Suprapubic skin (tissue), 4 donors: ENCODE data around the gene STX12. TPM values are rescaled to one million over a fixed set of nuclear protein-coding genes. Genes with fewer than 3 reads are reported as not detected.

Experiments used
- DNase-seq, 2 donors: peaks; one replicate each; pipeline ENCODE4 v3.0.0-alpha.2; 2019; ENCODE audit warnings: low spot score in 2 of 2
- H3K27ac ChIP-seq: fragments of 200-600 bp; sonication (generic); one replicate; pipeline ENCODE4 v1.5.1; 2019
- H3K27me3 ChIP-seq: fragments of 200-600 bp; sonication (generic); one replicate; pipeline ENCODE4 v1.5.1; 2019
- H3K36me3 ChIP-seq: fragments of 200-600 bp; sonication (generic); one replicate; pipeline ENCODE4 v1.5.1; 2019
- H3K4me1 ChIP-seq: fragments of 200-600 bp; sonication (generic); one replicate; pipeline ENCODE4 v1.5.1; 2019
- H3K4me3 ChIP-seq: fragments of 200-600 bp; sonication (generic); one replicate; pipeline ENCODE4 v1.5.1; 2019; ENCODE audit warnings: mild to moderate bottlenecking
- H3K9me3 ChIP-seq: fragments of 200-600 bp; sonication (generic); one replicate; pipeline ENCODE4 v1.5.1; 2019
- CTCF ChIP-seq, 2 donors: fragments of 200-600 bp in 1 of 2; fragments of 450-650 bp in 1 of 2; sonication (generic) in 1 of 2; IDR thresholded peaks; one replicate each; pipeline ENCODE4 v1.5.1; 2016 to 2019; ENCODE audit warnings: antibody characterized with exemption in 2 of 2, mild to moderate bottlenecking in 1 of 2, moderate library complexity in 1 of 2
- EP300 ChIP-seq: sonication (generic); formaldehyde crosslinking; IDR thresholded peaks from one replicate; pipeline ENCODE4 v1.6.1; 2017; ENCODE audit warnings: antibody characterized with exemption
- POLR2A ChIP-seq, 2 donors: fragments of 450-650 bp; IDR thresholded peaks; one replicate each; pipeline ENCODE4 v1.6.1; 2017; ENCODE audit warnings: antibody characterized with exemption in 2 of 2, mild to moderate bottlenecking in 2 of 2, moderate library complexity in 2 of 2
- POLR2AphosphoS5 ChIP-seq, 3 donors: sonication (generic); formaldehyde crosslinking; IDR thresholded peaks; one replicate each; pipeline ENCODE4 v1.6.1; 2017; ENCODE audit warnings: antibody characterized with exemption in 3 of 3
- WGBS: methylation state at CpG from one replicate; pipeline ENCODE4 v1.1.5; 2018; 5-methylcytosine and 5-hydroxymethylcytosine counted together
- total RNA-seq, 4 donors: library from RNA; depleted of rRNA; stranded (reverse); fragments of >200 nt; gene quantifications; one replicate each; pipeline ENCODE4 v1.1.0, GENCODE V29; 2016

Gene STX12
- total RNA-seq, 4 donors from 2014 or later = 54.8 to 81.5 (median 72.4) TPM

DNA sequence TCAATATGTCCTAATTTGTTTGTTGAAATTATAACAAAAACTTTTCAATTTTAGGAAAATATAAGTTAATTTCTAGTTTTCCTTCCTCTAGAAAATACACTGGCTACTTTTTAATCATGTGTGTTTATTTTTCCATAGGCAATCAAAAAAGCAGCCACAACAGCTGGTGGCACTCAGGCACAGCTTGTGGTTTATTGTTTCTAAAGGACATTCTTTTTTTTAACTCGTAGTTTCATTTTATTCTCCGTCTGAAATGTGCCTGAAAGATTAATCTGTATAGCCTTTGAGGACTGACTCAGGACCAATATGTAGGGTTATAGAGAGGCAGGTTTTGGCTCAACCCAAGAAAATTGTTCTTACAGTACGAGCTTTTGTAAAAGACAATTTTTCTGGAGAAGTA, 20.7 kb upstream of the STX12 start:
- no peak for DNase-seq
- H3K27me3 ChIP-seq = no peaks in the 10 kb centered on the region
- TF ChIP-seq EP300 (no peak), POLR2A (IDR thresholded peaks at IDR 0.05) (no peak), POLR2AphosphoS5 (IDR thresholded peaks at IDR 0.05) (no peak), CTCF (IDR thresholded peaks at IDR 0.05) (no peak)
- H3K27ac ChIP-seq = no peak overlapping the region
- no peak overlapping the region for H3K4me3 ChIP-seq
- WGBS = 81% methylated on average over 3 of the region's 3 CpGs
- H3K9me3 ChIP-seq = no peaks in the 10 kb centered on the region
- H3K36me3 ChIP-seq = peaks cover 68% of the 10 kb centered on the region
- no peaks in the 10 kb centered on the region for H3K4me1 ChIP-seq

DNA sequence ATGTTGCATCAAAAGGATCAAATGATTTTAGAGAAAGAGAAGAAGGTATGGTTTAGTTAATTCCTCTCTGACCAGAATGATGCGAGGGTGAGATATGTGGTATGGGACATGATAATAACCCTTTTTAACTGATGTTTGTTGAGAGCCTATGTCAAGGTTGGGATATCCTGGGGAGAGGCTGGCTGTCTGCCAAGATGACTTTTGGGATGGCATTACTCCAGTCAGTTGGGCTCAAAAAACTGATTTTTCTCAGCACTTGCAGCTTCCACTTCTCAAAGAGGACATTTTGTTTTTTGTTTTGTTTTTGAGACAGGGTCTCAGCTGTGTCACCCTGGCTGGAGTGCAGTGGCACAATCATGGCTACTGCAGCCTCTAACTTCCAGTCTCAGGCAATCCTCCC, 17.7 kb upstream of the STX12 start:
- no peak for TF ChIP-seq POLR2AphosphoS5 (IDR thresholded peaks at IDR 0.05)
- TF ChIP-seq EP300 = no peak
- no peak for TF ChIP-seq CTCF (IDR thresholded peaks at IDR 0.05)
- TF ChIP-seq POLR2A (IDR thresholded peaks at IDR 0.05) = no peak
- 96% methylated on average over 1 of the region's 1 CpG for WGBS
- DNase-seq = no peak
- Histone ChIP-seq H3K4me1 (no peaks in the 10 kb centered on the region), H3K36me3 (peaks cover 75% of the 10 kb centered on the region), H3K27ac (no peak overlapping the region), H3K9me3 (no peaks in the 10 kb centered on the region), H3K4me3 (no peak overlapping the region), H3K27me3 (no peaks in the 10 kb centered on the region)

GRCh38 chr1:27755865-27756264, 17.2 kb upstream of the STX12 start:
- Histone ChIP-seq H3K27me3 (no peaks in the 10 kb centered on the region), H3K4me1 (no peaks in the 10 kb centered on the region), H3K27ac (no peak overlapping the region), H3K9me3 (no peaks in the 10 kb centered on the region), H3K4me3 (no peak overlapping the region), H3K36me3 (peaks cover 74% of the 10 kb centered on the region)
- no peak for DNase-seq
- 75% methylated on average over 4 of the region's 4 CpGs for WGBS
- TF ChIP-seq EP300 = no peak
- no peak for TF ChIP-seq POLR2AphosphoS5 (IDR thresholded peaks at IDR 0.05)
- TF ChIP-seq CTCF (IDR thresholded peaks at IDR 0.05) = no peak
- TF ChIP-seq POLR2A (IDR thresholded peaks at IDR 0.05) = no peak

- no peak for DNase-seq
- Histone ChIP-seq H3K4me1 (no peaks in the 10 kb centered on the region), H3K4me3 (no peak overlapping the region), H3K27ac (no peak overlapping the region), H3K36me3 (peaks cover 81% of the 10 kb centered on the region), H3K9me3 (no peaks in the 10 kb centered on the region), H3K27me3 (no peaks in the 10 kb centered on the region)
- WGBS = 83% methylated on average over 2 of the region's 2 CpGs
- TF ChIP-seq POLR2A (IDR thresholded peaks at IDR 0.05) = no peak
- no peak for TF ChIP-seq POLR2AphosphoS5 (IDR thresholded peaks at IDR 0.05)
- TF ChIP-seq CTCF (IDR thresholded peaks at IDR 0.05) = no peak
- TF ChIP-seq EP300 = no peak
Observed at GRCh38 chr1:27759236-27759635, 13.8 kb upstream of the STX12 start.

GRCh38 chr1:27760426-27760825, 12.6 kb upstream of the STX12 start:
- no peaks in the 10 kb centered on the region for H3K4me1 ChIP-seq
- peaks cover 69% of the 10 kb centered on the region for H3K36me3 ChIP-seq
- TF ChIP-seq CTCF (IDR thresholded peaks at IDR 0.05) (no peak), POLR2AphosphoS5 (IDR thresholded peaks at IDR 0.05) (no peak), POLR2A (IDR thresholded peaks at IDR 0.05) (no peak), EP300 (no peak)
- no peak for DNase-seq
- H3K27ac ChIP-seq = no peak overlapping the region
- H3K4me3 ChIP-seq = no peak overlapping the region
- no peaks in the 10 kb centered on the region for H3K9me3 ChIP-seq
- 82% methylated on average over 3 of the region's 3 CpGs for WGBS
- H3K27me3 ChIP-seq = no peaks in the 10 kb centered on the region
